Activated naive CD8-positive, alpha-beta T cell treated with anti-CD3 and anti-CD28 coated beads for 36 hours (primary cell): ENCODE measurements around the gene PLCB4. TPM values are rescaled to one million over a fixed set of nuclear protein-coding genes. Genes with fewer than 3 reads are reported as not detected.

Source experiments
- DNase-seq: peaks from one replicate; pipeline ENCODE4 v3.0.0; 2021
- H3K27ac Mint-ChIP-seq: one replicate; pipeline ENCODE4 v1.8.0; 2022; ENCODE audit warnings: mild to moderate bottlenecking, moderate library complexity, mixed read lengths
- H3K27me3 Mint-ChIP-seq: one replicate; pipeline ENCODE4 v1.8.0; 2022; ENCODE audit warnings: mild to moderate bottlenecking, mixed read lengths
- H3K36me3 Mint-ChIP-seq: one replicate; pipeline ENCODE4 v1.8.0; 2021; ENCODE audit warnings: mild to moderate bottlenecking, mixed read lengths
- H3K4me1 Mint-ChIP-seq: one replicate; pipeline ENCODE4 v1.8.0; 2021; ENCODE audit warnings: mixed read lengths
- H3K4me3 Mint-ChIP-seq: one replicate; pipeline ENCODE4 v1.8.0; 2022; ENCODE audit warnings: mild to moderate bottlenecking, moderate library complexity, mixed read lengths
- H3K9me3 Mint-ChIP-seq: one replicate; pipeline ENCODE4 v1.8.0; 2022; ENCODE audit warnings: mixed read lengths
- total RNA-seq, 2 experiments: library from RNA; stranded (reverse); gene quantifications; one replicate each; pipeline ENCODE4 v1.2.3, GENCODE V29; 2021

Gene PLCB4
- total RNA-seq, 2 experiments from 2014 or later, result not detected

DNA sequence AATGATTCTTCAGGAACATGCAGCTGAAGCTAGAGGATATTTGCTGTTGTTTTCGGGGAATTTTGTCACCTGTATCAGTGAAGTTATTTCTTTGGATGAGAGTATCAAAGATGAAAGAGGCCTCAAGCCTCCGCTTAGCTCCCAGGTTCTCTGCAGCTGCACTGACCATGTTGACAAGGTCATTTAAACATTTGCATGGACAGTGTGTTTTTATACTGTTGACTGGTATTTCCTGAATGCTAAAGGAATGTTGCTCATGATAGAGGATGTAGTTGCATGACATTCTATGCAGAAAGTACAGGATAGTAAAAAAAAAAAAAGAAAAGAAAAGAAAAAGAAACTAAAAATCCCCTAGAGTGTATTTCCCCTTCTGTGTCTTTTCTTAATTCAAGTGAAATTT is 279.9 kb downstream of the PLCB4 start:
- Mint-ChIP-seq H3K36me3 (no peaks in the 10 kb centered on the region), H3K4me1 (no peaks in the 10 kb centered on the region), H3K27ac (no peak overlapping the region), H3K9me3 (no peaks in the 10 kb centered on the region), H3K27me3 (peaks cover 4% of the 10 kb centered on the region), H3K4me3 (no peak overlapping the region)
- DNase-seq, result no peak

DNA sequence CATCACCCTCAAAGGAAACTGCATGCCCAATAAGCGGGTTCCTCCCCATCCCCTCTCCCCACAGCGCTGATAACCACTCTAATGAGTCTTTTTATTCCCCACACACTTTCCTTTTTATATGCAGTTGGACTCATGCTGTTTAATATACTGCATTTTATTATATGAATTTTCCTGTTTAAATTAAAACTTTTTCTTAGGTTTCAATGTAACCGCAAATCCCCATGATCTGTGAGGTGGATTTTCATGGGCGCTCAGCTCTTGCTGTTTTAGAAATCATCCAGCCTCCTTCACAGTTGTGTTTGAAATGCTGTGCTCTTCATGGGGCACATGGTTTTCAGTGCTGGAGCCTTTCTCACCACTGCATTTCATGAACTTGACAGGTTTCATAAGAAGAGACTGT is 280.4 kb downstream of the PLCB4 start:
- DNase-seq, result no peak
- Mint-ChIP-seq H3K36me3 (no peaks in the 10 kb centered on the region), H3K4me1 (no peaks in the 10 kb centered on the region), H3K4me3 (no peak overlapping the region), H3K9me3 (no peaks in the 10 kb centered on the region), H3K27me3 (no peaks in the 10 kb centered on the region), H3K27ac (no peak overlapping the region)

DNA sequence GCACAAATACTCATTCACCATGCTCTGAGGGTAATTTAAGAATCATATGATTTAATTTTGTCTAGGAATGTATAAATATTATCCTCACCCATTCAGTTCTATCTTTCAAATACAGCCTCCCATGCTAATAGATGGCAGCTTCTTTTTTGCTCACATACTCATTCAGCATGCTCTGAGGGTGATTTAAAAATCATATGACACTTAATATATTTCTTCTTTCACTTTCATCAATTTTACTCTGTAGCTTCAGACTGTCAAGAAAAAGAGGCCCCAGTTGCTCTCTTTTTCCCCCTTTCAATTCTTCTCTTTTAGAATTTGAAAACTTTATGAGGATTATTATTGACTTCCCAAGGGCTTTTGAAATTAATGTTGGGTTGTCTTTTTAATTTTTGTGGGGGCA is 283.9 kb downstream of the PLCB4 start:
- H3K36me3 Mint-ChIP-seq, result no peaks in the 10 kb centered on the region
- DNase-seq, result no peak
- no peaks in the 10 kb centered on the region for H3K27me3 Mint-ChIP-seq
- no peak overlapping the region for H3K27ac Mint-ChIP-seq
- H3K4me1 Mint-ChIP-seq, result no peaks in the 10 kb centered on the region
- no peak overlapping the region for H3K4me3 Mint-ChIP-seq
- H3K9me3 Mint-ChIP-seq, result no peaks in the 10 kb centered on the region

DNA sequence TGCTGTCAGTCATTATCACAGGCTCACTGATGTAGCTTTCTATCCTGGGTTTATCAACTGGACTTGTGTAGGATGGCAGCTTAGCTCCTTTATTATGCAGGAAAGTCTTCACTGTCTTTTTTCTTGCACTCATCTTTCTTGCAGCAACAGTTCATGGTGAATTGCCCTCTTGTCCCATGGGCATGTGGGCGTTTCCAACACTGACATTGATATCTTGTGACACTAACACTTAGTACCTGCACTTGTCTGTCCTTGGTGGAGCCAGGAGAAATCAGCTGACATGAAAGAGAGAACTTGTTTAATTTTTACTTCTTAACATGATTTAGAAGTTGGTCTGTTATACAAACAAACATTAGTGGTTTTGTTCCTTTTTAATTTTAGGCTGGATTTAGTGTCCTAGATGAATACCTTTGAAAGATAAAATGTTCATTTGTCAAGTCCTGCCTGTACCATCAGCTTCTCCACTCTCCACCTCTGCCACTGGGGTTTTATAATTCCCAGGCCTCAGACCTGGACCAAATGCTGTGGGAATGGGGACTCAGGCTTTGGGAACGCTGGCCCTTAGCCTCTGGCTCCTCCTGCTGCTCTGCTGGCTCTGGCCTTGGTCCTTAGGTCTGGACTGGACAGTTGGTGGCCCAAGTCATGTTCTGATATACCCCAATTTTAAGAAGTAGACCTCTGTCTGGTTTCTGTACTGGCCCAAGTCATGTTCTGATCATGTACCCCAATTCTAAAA is 284.5 kb downstream of the PLCB4 start:
- Mint-ChIP-seq H3K27ac (no peak overlapping the region), H3K27me3 (no peaks in the 10 kb centered on the region), H3K9me3 (no peaks in the 10 kb centered on the region), H3K36me3 (no peaks in the 10 kb centered on the region), H3K4me1 (no peaks in the 10 kb centered on the region), H3K4me3 (no peak overlapping the region)
- DNase-seq, result no peak

DNA sequence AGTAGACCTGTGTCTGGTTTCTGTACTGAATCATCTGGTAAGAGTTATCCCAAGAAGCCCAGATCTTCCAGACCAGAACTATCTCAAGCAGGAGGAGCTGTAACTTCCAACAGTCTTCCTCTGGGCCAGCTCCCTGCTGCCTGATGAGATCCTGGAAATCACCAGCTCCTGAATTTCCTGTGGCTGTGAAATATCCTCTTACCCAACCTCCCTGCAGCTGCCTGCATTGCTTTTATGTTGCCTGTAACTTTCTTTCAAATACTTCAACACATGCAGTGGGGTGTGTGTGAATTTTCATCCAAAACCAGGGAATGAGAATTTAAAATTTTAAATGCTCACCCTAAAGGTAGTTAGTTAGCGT is 285.0 kb downstream of the PLCB4 start:
- H3K9me3 Mint-ChIP-seq, result no peaks in the 10 kb centered on the region
- no peak overlapping the region for H3K4me3 Mint-ChIP-seq
- H3K27me3 Mint-ChIP-seq, result no peaks in the 10 kb centered on the region
- DNase-seq, result no peak
- H3K27ac Mint-ChIP-seq, result no peak overlapping the region
- H3K36me3 Mint-ChIP-seq, result no peaks in the 10 kb centered on the region
- H3K4me1 Mint-ChIP-seq, result no peaks in the 10 kb centered on the region

DNA sequence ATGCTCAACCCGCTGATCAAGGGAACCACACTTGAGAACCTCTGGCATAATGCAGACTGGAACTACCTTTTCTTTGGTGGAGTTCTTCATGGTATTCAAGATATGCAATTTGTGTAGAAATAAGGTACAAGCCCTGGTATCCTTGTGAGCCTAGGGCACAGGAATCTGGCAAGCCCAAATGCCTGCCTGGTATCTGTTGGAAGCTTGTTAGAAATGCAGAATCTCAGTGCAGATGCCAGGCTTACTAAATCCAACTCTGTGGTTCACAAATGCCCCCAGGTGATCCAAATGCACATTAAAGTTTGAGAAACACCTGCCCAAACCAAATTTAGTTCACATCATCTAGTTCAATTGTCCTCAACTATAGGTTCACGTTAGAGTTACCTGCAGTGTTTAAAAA is 285.7 kb downstream of the PLCB4 start:
- Mint-ChIP-seq H3K4me1 (no peaks in the 10 kb centered on the region), H3K27me3 (no peaks in the 10 kb centered on the region), H3K4me3 (no peak overlapping the region), H3K9me3 (no peaks in the 10 kb centered on the region), H3K27ac (no peak overlapping the region), H3K36me3 (no peaks in the 10 kb centered on the region)
- DNase-seq, result no peak

DNA sequence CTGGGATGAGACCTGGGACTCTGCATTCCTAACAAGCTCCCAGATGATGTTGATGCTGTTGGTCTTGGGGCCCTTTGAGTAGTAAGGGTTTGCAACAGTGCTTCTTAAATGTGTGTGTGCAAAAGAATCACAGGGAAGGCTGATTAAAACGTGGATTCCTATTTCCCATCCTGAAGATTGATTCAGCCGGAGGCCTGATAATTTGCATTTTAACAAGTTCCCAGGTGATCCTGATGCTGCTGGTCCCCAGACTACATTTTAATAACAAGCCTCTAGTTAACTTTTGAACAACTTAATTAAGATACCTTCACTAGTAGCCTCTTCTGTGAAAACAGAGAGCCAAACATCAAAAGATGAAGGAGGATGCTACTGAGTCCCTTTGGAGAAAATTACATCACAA is 289.1 kb downstream of the PLCB4 start:
- H3K27me3 Mint-ChIP-seq, result no peaks in the 10 kb centered on the region
- no peaks in the 10 kb centered on the region for H3K36me3 Mint-ChIP-seq
- no peak overlapping the region for H3K27ac Mint-ChIP-seq
- DNase-seq, result no peak
- H3K4me3 Mint-ChIP-seq, result no peak overlapping the region
- H3K9me3 Mint-ChIP-seq, result no peaks in the 10 kb centered on the region
- H3K4me1 Mint-ChIP-seq, result no peaks in the 10 kb centered on the region

DNA sequence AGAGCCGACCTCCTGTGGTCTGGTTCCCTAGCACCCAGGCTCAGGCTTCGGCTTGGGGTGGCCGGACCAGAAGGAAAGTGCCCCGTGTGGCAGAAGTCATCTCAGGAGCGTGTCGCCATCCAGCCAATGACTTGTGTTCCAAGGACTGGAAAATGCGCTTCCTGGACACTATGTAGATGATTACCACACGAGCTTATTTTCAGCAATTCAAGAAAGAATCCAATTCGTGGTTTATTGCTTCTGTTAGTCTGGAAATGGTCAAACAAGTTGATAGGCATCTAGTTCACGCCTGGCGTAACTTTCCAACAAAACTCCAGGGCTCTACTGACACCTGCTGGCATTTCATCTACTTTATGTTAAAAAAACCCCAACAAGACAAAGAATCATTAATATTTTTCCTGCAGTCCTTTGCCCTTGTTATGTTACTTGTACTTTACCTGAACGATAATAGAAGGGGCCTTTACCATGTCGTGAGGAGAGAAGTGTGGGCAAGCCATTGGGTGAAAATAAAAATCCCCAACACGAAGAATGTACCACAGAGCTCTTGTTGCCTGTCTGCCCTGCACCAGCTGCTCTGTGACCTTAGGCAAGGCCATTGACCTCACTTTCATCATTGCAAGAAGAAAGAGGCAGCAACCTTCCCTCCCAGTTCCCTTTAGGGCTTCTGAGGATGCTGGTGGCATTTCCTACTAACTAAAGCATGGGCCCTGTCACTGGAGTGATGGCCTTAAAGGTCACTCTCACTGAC is 290.8 kb downstream of the PLCB4 start:
- Mint-ChIP-seq H3K4me1 (no peaks in the 10 kb centered on the region), H3K4me3 (no peak overlapping the region), H3K36me3 (no peaks in the 10 kb centered on the region), H3K27me3 (no peaks in the 10 kb centered on the region), H3K9me3 (no peaks in the 10 kb centered on the region), H3K27ac (no peak overlapping the region)
- no peak for DNase-seq

DNA sequence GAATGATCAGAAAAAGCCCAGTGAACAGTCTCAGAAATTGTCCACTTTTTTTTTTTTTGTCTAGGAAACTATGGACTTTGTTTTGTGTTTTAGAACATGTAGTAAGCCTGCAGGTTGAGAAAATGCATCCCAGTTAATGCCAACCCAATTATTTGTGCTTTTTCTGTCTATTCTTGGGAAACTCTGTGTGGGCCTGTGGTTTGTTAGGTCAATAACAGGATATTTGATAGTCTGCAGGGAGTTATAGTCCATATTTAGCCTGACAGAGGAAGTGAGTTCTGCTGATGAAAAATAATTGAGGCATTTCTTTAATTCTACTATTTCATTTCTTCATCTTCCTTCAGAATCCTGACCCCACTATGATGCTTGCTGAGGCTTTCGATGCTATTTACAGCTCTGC is 291.5 kb downstream of the PLCB4 start:
- Mint-ChIP-seq H3K36me3 (no peaks in the 10 kb centered on the region), H3K9me3 (no peaks in the 10 kb centered on the region), H3K27ac (no peak overlapping the region), H3K4me1 (no peaks in the 10 kb centered on the region), H3K27me3 (no peaks in the 10 kb centered on the region), H3K4me3 (no peak overlapping the region)
- no peak for DNase-seq

DNA sequence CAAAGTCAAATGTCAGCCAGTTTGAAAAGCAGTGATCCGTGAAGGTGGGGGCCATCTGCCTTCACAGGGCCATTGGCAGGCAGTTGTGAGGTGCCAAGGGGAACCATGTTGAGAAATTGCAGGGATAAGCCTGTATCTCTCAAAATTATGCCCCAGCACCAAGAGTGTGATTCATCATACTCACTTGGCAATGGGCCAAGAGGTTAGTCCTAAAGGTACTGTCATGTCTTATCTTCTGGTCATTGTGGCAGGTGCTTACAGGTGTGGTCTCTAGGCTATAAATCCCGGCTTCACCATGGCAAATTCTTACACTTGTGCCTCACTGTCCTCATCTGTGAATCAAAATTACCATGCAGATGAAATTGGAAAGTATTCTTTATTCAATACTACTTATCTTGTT is 294.8 kb downstream of the PLCB4 start:
- no peaks in the 10 kb centered on the region for H3K4me1 Mint-ChIP-seq
- no peak overlapping the region for H3K27ac Mint-ChIP-seq
- no peak overlapping the region for H3K4me3 Mint-ChIP-seq
- DNase-seq, result no peak
- no peaks in the 10 kb centered on the region for H3K36me3 Mint-ChIP-seq
- no peaks in the 10 kb centered on the region for H3K9me3 Mint-ChIP-seq
- no peaks in the 10 kb centered on the region for H3K27me3 Mint-ChIP-seq

DNA sequence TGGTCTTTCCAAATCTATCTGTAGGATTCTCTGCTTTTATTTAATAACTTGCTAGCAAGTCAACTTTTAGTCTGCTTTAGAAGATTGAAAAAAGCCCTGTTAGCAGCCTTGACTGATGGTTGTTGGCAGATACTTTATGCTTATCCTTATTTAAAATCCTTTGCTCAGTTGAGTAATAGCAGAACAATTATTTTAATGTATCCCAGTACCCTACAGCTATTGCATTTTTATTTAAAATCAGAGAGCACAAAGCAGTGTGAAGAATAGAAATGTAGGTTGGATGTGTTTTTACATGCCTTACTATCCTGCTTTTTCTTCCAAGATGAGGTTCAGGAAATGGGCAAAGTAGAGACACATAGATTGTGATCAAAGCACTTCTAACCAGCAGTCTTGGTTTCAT is 298.4 kb downstream of the PLCB4 start:
- no peaks in the 10 kb centered on the region for H3K27me3 Mint-ChIP-seq
- H3K9me3 Mint-ChIP-seq, result no peaks in the 10 kb centered on the region
- H3K4me1 Mint-ChIP-seq, result no peaks in the 10 kb centered on the region
- no peak for DNase-seq
- H3K36me3 Mint-ChIP-seq, result no peaks in the 10 kb centered on the region
- no peak overlapping the region for H3K4me3 Mint-ChIP-seq
- H3K27ac Mint-ChIP-seq, result no peak overlapping the region

DNA sequence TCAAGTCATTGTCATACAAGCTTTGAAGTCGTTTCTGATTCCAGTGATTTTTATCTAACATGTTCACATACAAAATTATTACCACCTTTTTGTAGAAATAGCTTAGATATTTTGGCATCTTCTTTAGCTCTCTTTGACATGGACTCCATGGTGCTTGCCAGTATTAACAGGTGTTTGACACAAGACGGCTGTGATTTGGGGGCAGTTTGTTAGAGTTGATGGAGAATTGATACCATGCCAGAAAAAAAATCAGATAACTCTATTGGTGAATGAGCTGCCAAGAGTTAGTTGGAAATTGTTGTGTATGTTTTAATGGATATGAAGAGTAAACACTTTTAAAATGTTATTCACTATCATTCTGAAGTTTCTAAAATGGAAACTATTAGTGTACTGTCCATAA is 298.9 kb downstream of the PLCB4 start:
- DNase-seq, result no peak
- no peaks in the 10 kb centered on the region for H3K4me1 Mint-ChIP-seq
- H3K36me3 Mint-ChIP-seq, result no peaks in the 10 kb centered on the region
- no peak overlapping the region for H3K27ac Mint-ChIP-seq
- H3K9me3 Mint-ChIP-seq, result no peaks in the 10 kb centered on the region
- H3K27me3 Mint-ChIP-seq, result no peaks in the 10 kb centered on the region
- H3K4me3 Mint-ChIP-seq, result no peak overlapping the region

DNA sequence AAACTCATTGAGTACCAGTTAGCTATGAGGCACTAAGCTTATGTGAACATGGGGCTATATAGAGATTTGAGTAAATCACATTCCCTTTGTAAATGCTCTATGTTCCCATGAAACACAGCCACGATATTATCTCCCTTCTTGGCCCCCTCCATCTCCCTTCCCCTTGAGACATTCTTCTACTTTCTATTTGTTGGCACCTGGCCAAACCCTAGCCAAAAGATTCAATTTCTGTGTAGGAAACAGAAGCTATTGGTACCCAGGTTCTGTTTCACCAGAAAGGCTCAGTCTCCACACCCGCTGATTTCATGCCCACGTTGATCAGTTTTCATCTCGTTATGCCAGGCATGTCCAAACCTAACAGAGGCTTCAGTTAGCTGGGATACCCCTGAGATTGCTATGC is 300.0 kb downstream of the PLCB4 start:
- no peaks in the 10 kb centered on the region for H3K4me1 Mint-ChIP-seq
- no peak overlapping the region for H3K4me3 Mint-ChIP-seq
- H3K27me3 Mint-ChIP-seq, result no peaks in the 10 kb centered on the region
- no peaks in the 10 kb centered on the region for H3K9me3 Mint-ChIP-seq
- no peak for DNase-seq
- H3K27ac Mint-ChIP-seq, result no peak overlapping the region
- no peaks in the 10 kb centered on the region for H3K36me3 Mint-ChIP-seq

DNA sequence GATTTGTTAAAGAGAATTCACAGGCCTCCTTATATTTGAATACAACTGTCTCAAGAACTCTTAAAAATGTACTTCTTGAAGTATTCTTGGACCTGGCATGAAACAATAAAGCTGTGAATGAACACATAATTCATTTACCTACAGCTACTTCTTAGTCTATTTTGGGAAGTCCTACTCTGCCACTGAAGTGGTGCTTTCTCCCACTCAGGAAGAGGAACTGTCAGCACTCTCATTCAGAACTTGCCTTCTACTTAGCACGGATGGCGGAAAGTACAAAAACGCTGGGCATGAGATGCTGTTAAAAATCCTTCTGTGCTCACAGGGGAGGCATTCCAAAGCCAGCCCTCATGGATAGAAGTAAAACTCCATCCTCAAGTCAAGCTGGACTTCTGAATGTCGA is 300.7 kb downstream of the PLCB4 start:
- no peaks in the 10 kb centered on the region for H3K4me1 Mint-ChIP-seq
- no peaks in the 10 kb centered on the region for H3K9me3 Mint-ChIP-seq
- no peak overlapping the region for H3K27ac Mint-ChIP-seq
- H3K4me3 Mint-ChIP-seq, result no peak overlapping the region
- H3K27me3 Mint-ChIP-seq, result no peaks in the 10 kb centered on the region
- H3K36me3 Mint-ChIP-seq, result no peaks in the 10 kb centered on the region
- DNase-seq, result no peak

DNA sequence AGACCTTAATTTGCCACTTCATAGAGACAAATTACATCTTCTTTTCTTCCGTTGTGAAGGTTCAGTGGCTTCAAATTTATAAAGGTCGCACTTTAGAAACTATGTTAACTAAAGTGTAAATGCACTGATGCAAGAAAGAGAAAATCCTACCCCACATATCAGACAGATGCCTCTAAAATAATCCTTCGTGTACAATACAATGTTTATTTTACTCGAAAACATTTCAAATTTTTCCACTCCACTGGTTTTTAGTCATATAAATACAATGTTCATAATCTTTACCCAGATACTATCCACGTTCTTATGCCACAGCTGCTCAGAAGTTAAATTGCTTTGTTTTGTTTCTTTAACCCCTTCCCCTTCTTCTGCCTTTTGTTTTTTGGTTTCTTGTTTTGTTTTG is 305.2 kb downstream of the PLCB4 start:
- H3K27ac Mint-ChIP-seq, result no peak overlapping the region
- no peak overlapping the region for H3K4me3 Mint-ChIP-seq
- H3K27me3 Mint-ChIP-seq, result no peaks in the 10 kb centered on the region
- no peaks in the 10 kb centered on the region for H3K9me3 Mint-ChIP-seq
- no peaks in the 10 kb centered on the region for H3K36me3 Mint-ChIP-seq
- no peaks in the 10 kb centered on the region for H3K4me1 Mint-ChIP-seq
- DNase-seq, result no peak

DNA sequence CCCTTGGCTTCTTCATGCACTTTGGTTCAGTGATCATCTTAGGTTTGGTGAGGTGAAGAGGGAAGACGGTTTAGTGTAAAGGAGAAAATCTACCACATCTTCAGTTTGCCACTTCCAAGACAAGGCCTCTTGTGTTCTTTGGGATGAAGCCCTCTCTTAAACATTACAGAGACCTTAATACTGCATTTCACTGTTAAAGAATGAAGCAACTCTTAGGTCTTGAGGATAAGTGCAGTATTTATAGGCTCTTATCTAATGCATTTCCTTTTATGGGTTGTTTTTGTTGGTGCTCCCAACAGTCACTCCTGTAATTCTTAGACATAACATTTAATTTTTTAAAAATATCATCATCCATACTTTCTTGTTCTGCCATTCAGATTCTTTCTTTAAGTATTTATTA is 305.6 kb downstream of the PLCB4 start:
- Mint-ChIP-seq H3K36me3 (no peaks in the 10 kb centered on the region), H3K4me1 (no peaks in the 10 kb centered on the region), H3K4me3 (no peak overlapping the region), H3K9me3 (no peaks in the 10 kb centered on the region), H3K27me3 (no peaks in the 10 kb centered on the region), H3K27ac (no peak overlapping the region)
- no peak for DNase-seq
